ENCODE data around the gene SSU72. TPM values are rescaled to one million over a fixed set of nuclear protein-coding genes. Genes with fewer than 3 reads are reported as not detected.

Gene SSU72
- total RNA-seq, 1 experiment from 2014 or later = 193 TPM

GRCh38 chr1:1601564-1602303 is 27.1 kb upstream of the SSU72 start:
- Histone ChIP-seq H3K36me3 (ENCODE audit: insufficient read depth, low read length, poor library complexity, severe bottlenecking) (no peaks in the 10 kb centered on the region), H3K27me3 (replicated peaks; ENCODE audit: insufficient read depth, low read depth, low read length, poor library complexity) (no peaks in the 10 kb centered on the region), H3K4me3 (ENCODE audit: low read depth, low read length, poor library complexity, severe bottlenecking) (no peak overlapping the region), H3K9me3 (ENCODE audit: low read depth, low read length, poor library complexity, severe bottlenecking) (no peaks in the 10 kb centered on the region), H3K27ac (ENCODE audit: low read depth, low read length, poor library complexity, severe bottlenecking) (no peak overlapping the region), H3K4me1 (ENCODE audit: insufficient read depth, low read length, poor library complexity, severe bottlenecking) (no peaks in the 10 kb centered on the region)
- BruUV-seq (replicated peaks) = no TSS peak
- CTCF ChIA-PET = no interaction called here
- no peak for DNase-seq (ENCODE audit: low spot score)
- POLR2A ChIA-PET (ENCODE audit: low non-redundant PET) = no interaction called here
- TF ChIP-seq EZH2 (IDR thresholded peaks at IDR 0.05; ENCODE audit: borderline replicate concordance, low read depth, low read length, poor library complexity, severe bottlenecking) (no peak), CTCF (conservative IDR thresholded peaks at IDR 0.05; ENCODE audit: low read depth, low read length) (no peak)
- intact Hi-C loops (cut with micrococcal nuclease; ENCODE audit: unreplicated experiment) = no loop called here

- no peak for DNase-seq (ENCODE audit: low spot score)
- ChIA-PET POLR2A (ENCODE audit: low non-redundant PET) (no interaction called here), CTCF (no interaction called here)
- H3K4me3 ChIP-seq (ENCODE audit: low read depth, low read length, poor library complexity, severe bottlenecking) = peak overlapping the region; percentile 38
- no peaks in the 10 kb centered on the region for H3K4me1 ChIP-seq (ENCODE audit: insufficient read depth, low read length, poor library complexity, severe bottlenecking)
- H3K27ac ChIP-seq (ENCODE audit: low read depth, low read length, poor library complexity, severe bottlenecking) = no peak overlapping the region
- intact Hi-C loops (cut with micrococcal nuclease; ENCODE audit: unreplicated experiment) = no loop called here
- no TSS peak for BruUV-seq (replicated peaks)
- no peaks in the 10 kb centered on the region for H3K9me3 ChIP-seq (ENCODE audit: low read depth, low read length, poor library complexity, severe bottlenecking)
- no peaks in the 10 kb centered on the region for H3K27me3 ChIP-seq (replicated peaks; ENCODE audit: insufficient read depth, low read depth, low read length, poor library complexity)
- no peaks in the 10 kb centered on the region for H3K36me3 ChIP-seq (ENCODE audit: insufficient read depth, low read length, poor library complexity, severe bottlenecking)
- no peak for TF ChIP-seq EZH2 (IDR thresholded peaks at IDR 0.05; ENCODE audit: borderline replicate concordance, low read depth, low read length, poor library complexity, severe bottlenecking)
- no peak for TF ChIP-seq CTCF (conservative IDR thresholded peaks at IDR 0.05; ENCODE audit: low read depth, low read length)
Observed at GRCh38 chr1:1600861-1601563, 26.3 kb upstream of the SSU72 start.

- ChIA-PET POLR2A (ENCODE audit: low non-redundant PET) (no interaction called here), CTCF (no interaction called here)
- H3K27me3 ChIP-seq (replicated peaks; ENCODE audit: insufficient read depth, low read depth, low read length, poor library complexity) = no peaks in the 10 kb centered on the region
- H3K27ac ChIP-seq (ENCODE audit: low read depth, low read length, poor library complexity, severe bottlenecking) = no peak within 1 kb of the TSS
- H3K4me3 ChIP-seq (ENCODE audit: low read depth, low read length, poor library complexity, severe bottlenecking) = peak within 1 kb of the TSS; percentile 38
- TF ChIP-seq EZH2 (IDR thresholded peaks at IDR 0.05; ENCODE audit: borderline replicate concordance, low read depth, low read length, poor library complexity, severe bottlenecking) (no peak), CTCF (conservative IDR thresholded peaks at IDR 0.05; ENCODE audit: low read depth, low read length) (no peak)
- H3K36me3 ChIP-seq (ENCODE audit: insufficient read depth, low read length, poor library complexity, severe bottlenecking) = no peaks in the 10 kb centered on the region
- H3K4me1 ChIP-seq (ENCODE audit: insufficient read depth, low read length, poor library complexity, severe bottlenecking) = no peaks in the 10 kb centered on the region
- no peaks in the 10 kb centered on the region for H3K9me3 ChIP-seq (ENCODE audit: low read depth, low read length, poor library complexity, severe bottlenecking)
- BruUV-seq (replicated peaks) = no TSS peak
- DNase-seq (ENCODE audit: low spot score) = no peak
- intact Hi-C loops (cut with micrococcal nuclease; ENCODE audit: unreplicated experiment) = no loop called here
Observed at GRCh38 chr1:1599935-1600860, 25.5 kb upstream of the SSU72 start, which contains the start of gene FNDC10. TSS of gene FNDC10 (minus strand) at chr1:1600135. CDS start at chr1:1600015, 120 bp downstream.
